Retinal pigment epithelial cell (primary cell): ENCODE results near the gene GP9.
"Not testable (repeated sequence)": the region's sequence is repeated elsewhere in the genome, so short reads cannot be mapped to it uniquely, and the experiment has no call there.

ENCODE experiments used
- DNase-seq: peaks from one replicate; pipeline ENCODE4 v3.0.0-alpha.2; 2010; ENCODE audit warnings: low read depth
- H3K4me3 ChIP-seq: 2 replicates; pipeline ENCODE4 v1.5.1; 2011; ENCODE audit warnings: mild to moderate bottlenecking, low read length, control low read depth, moderate library complexity
- CTCF ChIP-seq: conservative IDR thresholded peaks from 2 replicates; pipeline ENCODE4 v1.5.1; 2011; ENCODE audit warnings: low read depth, low read length, control low read depth, inconsistent platforms

Gene GP9

GRCh38 chr3:129078510-129078909, 17.9 kb downstream of the GP9 start:
- no peak overlapping the region for H3K4me3 ChIP-seq
- no peak for TF ChIP-seq CTCF
- DNase-seq = no peak

- no peak for DNase-seq
- no peak for TF ChIP-seq CTCF
- H3K4me3 ChIP-seq = no peak overlapping the region
Measured at GRCh38 chr3:129081503-129081902, 20.9 kb downstream of the GP9 start.

- H3K4me3 ChIP-seq = no peak overlapping the region
- no peak for DNase-seq
- TF ChIP-seq CTCF = no peak
Measured at GRCh38 chr3:129082026-129082425, 21.4 kb downstream of the GP9 start.

GRCh38 chr3:129084501-129084900, 23.9 kb downstream of the GP9 start:
- no peak for TF ChIP-seq CTCF
- no peak for DNase-seq

GRCh38 chr3:129085165-129085715, 24.7 kb downstream of the GP9 start:
- DNase-seq = no peak
- no peak overlapping the region for H3K4me3 ChIP-seq
- TF ChIP-seq CTCF = no peak

More at GRCh38 chr3:129084501-129084900, 23.9 kb downstream of the GP9 start:
- no peak overlapping the region for H3K4me3 ChIP-seq

- H3K4me3 ChIP-seq = no peak overlapping the region
- TF ChIP-seq CTCF = no peak
- no peak for DNase-seq
Measured at GRCh38 chr3:129085818-129086217, 25.2 kb downstream of the GP9 start.

GRCh38 chr3:129087138-129087702, 26.6 kb downstream of the GP9 start:
- TF ChIP-seq CTCF = no peak
- H3K4me3 ChIP-seq = no peak overlapping the region
- DNase-seq = no peak

GRCh38 chr3:129087904-129088303, 27.3 kb downstream of the GP9 start:
- peak; percentile 6 for DNase-seq
- not testable (repeated sequence) for H3K4me3 ChIP-seq

- DNase-seq, H3K4me3 ChIP-seq: not testable (repeated sequence)
Measured at GRCh38 chr3:129088312-129088711, 27.7 kb downstream of the GP9 start.
